GM12878 (cell line): ENCODE data around the gene LHFPL3. TPM values are rescaled to one million over a fixed set of nuclear protein-coding genes. Genes with fewer than 3 reads are reported as not detected.

Experiments
- ATAC-seq: fragments of 200-7000 bp; cut with Tn5 transposase; 3 replicates; pipeline ENCODE4 v1.9.1; 2020; ENCODE audit warnings: mild to moderate bottlenecking, moderate library complexity
- BruUV-seq: library from RNA; stranded (reverse); fragments of 400-500 nt; replicated peaks from 2 replicates; lab custom pipeline; 2021; lab: Mats Ljungman, UMichigan
- CTCF ChIA-PET: fragments of 300-600 bp; sonication (Branson Sonifier 250); formaldehyde crosslinking; extraction: SDS; loops from one replicate; lab custom pipeline; 2021; ENCODE audit warnings: inconsistent platforms; lab: Yijun Ruan, JAX
- POLR2A ChIA-PET: fragments of 350-600 bp; formaldehyde crosslinking; extraction: SDS; loops from one replicate; lab custom pipeline; 2021; ENCODE audit warnings: inconsistent platforms; lab: Charles Lee
- RAD21 ChIA-PET: fragments of 300-600 bp; sonication (Branson Sonifier 250); formaldehyde crosslinking; loops from one replicate; lab custom pipeline; 2023; ENCODE audit warnings: antibody characterized with exemption; ENCODE audit not compliant: unreplicated experiment; lab: Charles Lee
- SMC1A ChIA-PET: fragments of 300-600 bp; sonication (Branson Sonifier 250); formaldehyde crosslinking; loops from one replicate; lab custom pipeline; 2023; ENCODE audit not compliant: unreplicated experiment, uncharacterized antibody; lab: Charles Lee
- DNase-seq: peaks from one replicate; pipeline ENCODE4 v3.0.0-alpha.2; 2011; ENCODE audit warnings: low read depth, low spot score
- FAIRE-seq: peaks from 3 replicates; lab custom pipeline; 2011; peaks lifted over from hg19 to GRCh38; lab: Jason Lieb, UNC
- H2AFZ ChIP-seq: 2 replicates; pipeline ENCODE4 v1.6.0; 2011; ENCODE audit warnings: low read depth, low read length, control low read depth; ENCODE audit not compliant: control insufficient read depth
- H3K27ac ChIP-seq: 2 replicates; pipeline ENCODE4 v1.5.1; 2011; ENCODE audit warnings: control low read depth; ENCODE audit not compliant: control insufficient read depth, insufficient read depth
- H3K27me3 ChIP-seq, 2 experiments: replicated peaks in 1 of 2; 2 replicates each; pipeline versions ENCODE4 v1.6.0 to v1.6.1; 2011; ENCODE audit warnings: low read length in 1 of 2; ENCODE audit not compliant: control insufficient read depth in 2 of 2, insufficient read depth in 2 of 2
- H3K36me3 ChIP-seq, 2 experiments: 2 replicates each; pipeline ENCODE4 v1.5.1; 2011; ENCODE audit warnings: low read length in 1 of 2; ENCODE audit not compliant: control insufficient read depth in 2 of 2, insufficient read depth in 2 of 2
- H3K4me1 ChIP-seq: 2 replicates; pipeline ENCODE4 v1.6.1; 2011; ENCODE audit warnings: mild to moderate bottlenecking, low read length, moderate library complexity, mixed read lengths; ENCODE audit not compliant: control insufficient read depth, insufficient read depth
- H3K4me2 ChIP-seq: 2 replicates; pipeline ENCODE4 v1.6.0; 2011; ENCODE audit warnings: control low read depth; ENCODE audit not compliant: control insufficient read depth, insufficient read depth
- H3K4me3 ChIP-seq: fragments of 200-600 bp; sonication (generic); 2 replicates; pipeline ENCODE4 v1.5.1; 2016
- H3K79me2 ChIP-seq: 2 replicates; pipeline ENCODE4 v1.6.0; 2011; ENCODE audit warnings: low read length; ENCODE audit not compliant: control insufficient read depth, insufficient read depth
- H3K9ac ChIP-seq: 2 replicates; pipeline ENCODE4 v1.8.0; 2011; ENCODE audit warnings: low read length, control low read depth, mixed read lengths; ENCODE audit not compliant: control insufficient read depth, insufficient read depth
- H3K9me3 ChIP-seq: replicated peaks from 3 replicates; pipeline ENCODE4 v1.5.1; 2011; ENCODE audit warnings: mild to moderate bottlenecking, low read length; ENCODE audit not compliant: control insufficient read depth, insufficient read depth
- H4K20me1 ChIP-seq: 2 replicates; pipeline ENCODE4 v1.6.0; 2011; ENCODE audit not compliant: control insufficient read depth, insufficient read depth
- BACH1 ChIP-seq: fragments of 450-650 bp; IDR thresholded peaks from 2 replicates; pipeline ENCODE4 v1.6.1; 2017; ENCODE audit warnings: mild to moderate bottlenecking, borderline replicate concordance
- CBFB ChIP-seq: IDR thresholded peaks from 2 replicates; pipeline ENCODE4 v1.6.1; 2016; ENCODE audit warnings: antibody characterized with exemption, low read depth
- CHD4 ChIP-seq: fragments of 200-600 bp; sonication (generic); IDR thresholded peaks from 2 replicates; pipeline ENCODE4 v1.6.1; 2016; ENCODE audit warnings: mild to moderate bottlenecking
- E2F4 ChIP-seq: IDR thresholded peaks from 2 replicates; pipeline ENCODE4 v1.6.1; 2012; ENCODE audit warnings: low read depth, low read length, improper control_type of control experiment
- FOXM1 ChIP-seq: IDR thresholded peaks from 2 replicates; pipeline ENCODE4 v1.6.1; 2012; ENCODE audit warnings: low read depth, mild to moderate bottlenecking, inconsistent platforms, low read length, moderate library complexity
- MYB ChIP-seq: fragments of 150-350 bp; IDR thresholded peaks from 2 replicates; pipeline ENCODE4 v1.6.1; 2014; ENCODE audit warnings: mild to moderate bottlenecking, low read depth, low read length, borderline replicate concordance
- NR2C2 ChIP-seq: IDR thresholded peaks from 2 replicates; pipeline ENCODE4 v1.6.1; 2011; ENCODE audit warnings: borderline replicate concordance, low read depth; ENCODE audit not compliant: control insufficient read depth, insufficient read length
- RELA ChIP-seq: fragments of 450-650 bp; IDR thresholded peaks from 2 replicates; pipeline ENCODE4 v1.8.0; 2014; ENCODE audit warnings: borderline replicate concordance; ENCODE audit not compliant: partially characterized antibody
- RFX5 ChIP-seq: IDR thresholded peaks from 2 replicates; pipeline ENCODE4 v1.6.1; 2011; ENCODE audit warnings: low read depth, low read length, improper control_type of control experiment
- TAF1 ChIP-seq: IDR thresholded peaks from 2 replicates; pipeline ENCODE4 v1.6.1; 2011; ENCODE audit warnings: mild to moderate bottlenecking, low read depth, low read length, borderline replicate concordance
- TARDBP ChIP-seq: IDR thresholded peaks from 2 replicates; pipeline ENCODE4 v1.6.1; 2016; ENCODE audit warnings: borderline replicate concordance
- WRNIP1 ChIP-seq: IDR thresholded peaks from 2 replicates; pipeline ENCODE4 v1.6.1; 2011; ENCODE audit warnings: low read depth, low read length, improper control_type of control experiment, borderline replicate concordance
- YBX1 ChIP-seq: fragments of 450-650 bp; IDR thresholded peaks from 2 replicates; pipeline ENCODE4 v1.6.1; 2016; ENCODE audit warnings: antibody characterized with exemption
- ZBED1 ChIP-seq: IDR thresholded peaks from 2 replicates; pipeline ENCODE4 v1.6.1; 2016; ENCODE audit warnings: borderline replicate concordance
- ZBTB33 ChIP-seq: fragments of 450-650 bp; IDR thresholded peaks from 2 replicates; pipeline ENCODE4 v1.6.1; 2017; ENCODE audit warnings: mild to moderate bottlenecking
- ZNF24 ChIP-seq: fragments of 450-650 bp; IDR thresholded peaks from 2 replicates; pipeline ENCODE4 v1.6.1; 2017; ENCODE audit warnings: antibody characterized with exemption, mild to moderate bottlenecking
- ZZZ3 ChIP-seq: IDR thresholded peaks from 2 replicates; pipeline ENCODE4 v1.6.1; 2011; ENCODE audit warnings: low read depth; ENCODE audit not compliant: control insufficient read depth, insufficient read length
- WGBS: methylation state at CpG from one replicate; pipeline ENCODE4 v1.1.6; 2016; ENCODE audit warnings: low lambda C conversion rate; ENCODE audit not compliant: insufficient replicate concordance, insufficient coverage; ENCODE audit errors: missing lambda C conversion rate; 5-methylcytosine and 5-hydroxymethylcytosine counted together
- in situ Hi-C: fragments of 300-500 bp; cut with MboI; formaldehyde crosslinking; loops from 9 replicates; pipeline ENCODE4 v1.14.3; 2018; ENCODE audit warnings: mixed read lengths
- intact Hi-C: fragments of 100-400 bp; cut with micrococcal nuclease; formaldehyde crosslinking; loops from one replicate; pipeline ENCODE4 v1.14.2; 2022; ENCODE audit not compliant: unreplicated experiment
- polyA plus RNA-seq, 11 experiments: library from polyadenylated mRNA; depleted of rRNA in 4 of 11; unstranded in 6 of 11; stranded (reverse) in 5 of 11; fragments of >200 nt; fragmentation: Nextera tagmentation in 4 of 11; fragmentation: Illumina TruSeq in 1 of 11; extraction: Ambion mirVana in 4 of 11; extraction: Trizol in 1 of 11; gene quantifications; 1 replicate in 1 of 11; 2 replicates in 10 of 11; pipeline versions ENCODE4 v1.2.1 to v1.2.3, GENCODE V29; 2011 to 2016; ENCODE audit warnings: inconsistent platforms in 2 of 11, missing spikeins in 2 of 11, low read depth in 1 of 11
- total RNA-seq, 4 experiments: library from RNA; depleted of rRNA in 3 of 4; stranded (reverse); fragments of >200 nt in 3 of 4; fragmentation: Illumina TruSeq in 1 of 4; extraction: Trizol in 1 of 4; gene quantifications; 2 replicates each; pipeline versions ENCODE4 v1.2.1 to v1.2.3, GENCODE V29; 2013 to 2021
- TF ChIP-seq, protein P1 (sequence below): fragments of 450-650 bp; formaldehyde crosslinking; IDR thresholded peaks from 2 replicates; pipeline ENCODE4 v1.4.0; 2020; ENCODE audit warnings: mild to moderate bottlenecking, moderate library complexity

LHFPL3 gene
- total and polyA plus RNA-seq, 10 of the 15 experiments (the other 5 are each of a cell fraction or from before 2014, with no cell fraction given), result 0.09 TPM; not detected in 9

GRCh38 chr7:104886651-104887050 is 558.2 kb downstream of the LHFPL3 start (continued):
- no peak for TF ChIP-seq ZBTB33
- no peak for TF ChIP-seq ZNF24
- TF ChIP-seq NR2C2, result no peak
- TF ChIP-seq CHD4, result no peak
- TF ChIP-seq TARDBP, result no peak
- TF ChIP-seq, all 136 proteins: peak for 0

DNA sequence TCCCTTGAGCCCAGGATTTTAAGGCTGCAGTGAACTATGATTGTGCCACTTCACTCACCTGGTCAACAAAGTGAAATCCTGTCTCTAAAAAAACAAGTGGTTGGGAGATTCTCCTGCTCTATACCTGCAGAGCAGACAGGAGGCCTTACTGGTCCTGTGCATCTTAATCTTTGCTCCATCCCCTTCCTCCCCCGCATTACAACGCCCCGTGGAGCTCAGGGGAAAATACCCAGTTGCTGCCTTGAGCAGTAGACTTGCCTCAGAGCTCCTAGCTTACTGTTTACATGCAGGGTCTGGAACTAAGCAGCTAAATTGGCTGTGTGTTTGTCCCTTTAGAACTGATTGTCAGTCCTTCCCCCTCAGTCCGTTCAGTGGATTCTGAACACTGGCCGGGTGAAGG is 561.8 kb downstream of the LHFPL3 start:
- no peaks in the 10 kb centered on the region for H3K79me2 ChIP-seq
- ChIA-PET CTCF (interaction anchor here (1.2 to 22.2 kb wide), 4 partner anchors 7 to 642 kb away, joined by 3 to 581 read pairs (median 151); partner anchors contain the start of gene RINT1), RAD21 (interaction anchor here (1.0 to 3.3 kb wide), 3 partner anchors 12 to 28 kb away, joined by 3 to 22 read pairs (median 4); no protein-coding TSS in a partner anchor), SMC1A (interaction anchor here (1.0 to 15.7 kb wide), 3 partner anchors 11 to 28 kb away, joined by 3 to 413 read pairs (median 14); no protein-coding TSS in a partner anchor), POLR2A (interaction anchor here (0.9 to 1.1 kb wide), 3 partner anchors 12 to 151 kb away, joined by 3 read pairs; no protein-coding TSS in a partner anchor)
- peak overlapping the region; percentile 2; the same call in 1 of the 2 replicates for H2AFZ ChIP-seq
- TF ChIP-seq MYB, result no peak
- no peak for TF ChIP-seq RFX5
- no peak for TF ChIP-seq RELA
- TF ChIP-seq ZZZ3, result no peak
- no peak for TF ChIP-seq E2F4
- no peak for TF ChIP-seq FOXM1
- TF ChIP-seq YBX1, result no peak
- no peak for TF ChIP-seq BACH1
- TF ChIP-seq, protein P1, sequence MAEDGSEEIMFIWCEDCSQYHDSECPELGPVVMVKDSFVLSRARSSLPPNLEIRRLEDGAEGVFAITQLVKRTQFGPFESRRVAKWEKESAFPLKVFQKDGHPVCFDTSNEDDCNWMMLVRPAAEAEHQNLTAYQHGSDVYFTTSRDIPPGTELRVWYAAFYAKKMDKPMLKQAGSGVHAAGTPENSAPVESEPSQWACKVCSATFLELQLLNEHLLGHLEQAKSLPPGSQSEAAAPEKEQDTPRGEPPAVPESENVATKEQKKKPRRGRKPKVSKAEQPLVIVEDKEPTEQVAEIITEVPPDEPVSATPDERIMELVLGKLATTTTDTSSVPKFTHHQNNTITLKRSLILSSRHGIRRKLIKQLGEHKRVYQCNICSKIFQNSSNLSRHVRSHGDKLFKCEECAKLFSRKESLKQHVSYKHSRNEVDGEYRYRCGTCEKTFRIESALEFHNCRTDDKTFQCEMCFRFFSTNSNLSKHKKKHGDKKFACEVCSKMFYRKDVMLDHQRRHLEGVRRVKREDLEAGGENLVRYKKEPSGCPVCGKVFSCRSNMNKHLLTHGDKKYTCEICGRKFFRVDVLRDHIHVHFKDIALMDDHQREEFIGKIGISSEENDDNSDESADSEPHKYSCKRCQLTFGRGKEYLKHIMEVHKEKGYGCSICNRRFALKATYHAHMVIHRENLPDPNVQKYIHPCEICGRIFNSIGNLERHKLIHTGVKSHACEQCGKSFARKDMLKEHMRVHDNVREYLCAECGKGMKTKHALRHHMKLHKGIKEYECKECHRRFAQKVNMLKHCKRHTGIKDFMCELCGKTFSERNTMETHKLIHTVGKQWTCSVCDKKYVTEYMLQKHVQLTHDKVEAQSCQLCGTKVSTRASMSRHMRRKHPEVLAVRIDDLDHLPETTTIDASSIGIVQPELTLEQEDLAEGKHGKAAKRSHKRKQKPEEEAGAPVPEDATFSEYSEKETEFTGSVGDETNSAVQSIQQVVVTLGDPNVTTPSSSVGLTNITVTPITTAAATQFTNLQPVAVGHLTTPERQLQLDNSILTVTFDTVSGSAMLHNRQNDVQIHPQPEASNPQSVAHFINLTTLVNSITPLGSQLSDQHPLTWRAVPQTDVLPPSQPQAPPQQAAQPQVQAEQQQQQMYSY, result no peak
- no peak for TF ChIP-seq ZBED1
- TF ChIP-seq WRNIP1, result no peak
- no peak for TF ChIP-seq CBFB
- no peak for TF ChIP-seq TAF1
- H3K36me3 ChIP-seq, result no peaks in the 10 kb centered on the region
- DNase-seq, result no peak
- H3K9ac ChIP-seq, result no peak overlapping the region
- H3K27ac ChIP-seq, result no peak overlapping the region
- no peak for FAIRE-seq
- no TSS peak for BruUV-seq
- peak overlapping the region; percentile 7; the same call in 1 of the 2 replicates for H3K4me2 ChIP-seq
- in situ Hi-C loops (no loop called here), intact Hi-C loops (no loop called here)
- no peaks in the 10 kb centered on the region; the same call in 2 of the 3 replicates for H3K9me3 ChIP-seq
- H3K27me3 ChIP-seq, result no peaks in the 10 kb centered on the region
- ATAC-seq, result peak; percentile 5; the same call in 1 of the 3 replicates
- no peak overlapping the region for H3K4me3 ChIP-seq
- H4K20me1 ChIP-seq, result no peaks in the 10 kb centered on the region
- H3K4me1 ChIP-seq, result peaks cover 43% of the 10 kb centered on the region
- WGBS, result 58% methylated on average over 5 of the region's 5 CpGs
